D341Med (cell line): ENCODE data around the gene PRAMEF6.
"Not testable (repeated sequence)": the region's sequence is repeated elsewhere in the genome, so short reads cannot be mapped to it uniquely, and the experiment has no call there.

ENCODE experiments used
- DNase-seq: peaks from one replicate; pipeline ENCODE4 v3.0.0; 2012; ENCODE audit warnings: low spot score

Gene PRAMEF6

GRCh38 chr1:12947480-12947879 lies at the start of gene PRAMEF6:
Gene PRAMEF6, minus strand, starts transcription at chr1:12947580. Its CDS starts 5,062 bp downstream, at chr1:12942518.
- not testable (repeated sequence) for DNase-seq

GRCh38 chr1:12924368-12924767 lies 23.0 kb downstream of the PRAMEF6 start:
- not testable (repeated sequence) for DNase-seq

GRCh38 chr1:12921749-12922148 lies 25.6 kb downstream of the PRAMEF6 start:
- not testable (repeated sequence) for DNase-seq

GRCh38 chr1:12916310-12916709 lies 31.1 kb downstream of the PRAMEF6 start, which contains the start of gene PRAMEF7:
Gene PRAMEF7, plus strand, starts transcription at chr1:12916610. Its CDS starts 1,083 bp downstream, at chr1:12917693.
- not testable (repeated sequence) for DNase-seq

- DNase-seq: not testable (repeated sequence)
These were observed 43.4 kb downstream of the PRAMEF6 start for GRCh38 chr1:12903793-12904572.

- not testable (repeated sequence) for DNase-seq
These were observed 48.2 kb downstream of the PRAMEF6 start for GRCh38 chr1:12899186-12899585.

- not testable (repeated sequence) for DNase-seq
These were observed 49.2 kb downstream of the PRAMEF6 start, which contains the start of gene PRAMEF10 for GRCh38 chr1:12898170-12898569. Gene PRAMEF10, minus strand, starts transcription at chr1:12898270. Its CDS starts 2,423 bp downstream, at chr1:12895847.
